Measurements from ENCODE around the gene EIF3B. TPM values are rescaled to one million over a fixed set of nuclear protein-coding genes. Genes with fewer than 3 reads are reported as not detected.
"Not testable (repeated sequence)": the region's sequence is repeated elsewhere in the genome, so short reads cannot be mapped to it uniquely, and the experiment has no call there.

EIF3B gene
- total and polyA plus RNA-seq, 2 donors, result 86.0 to 115 TPM

- H3K4me1 ChIP-seq (ENCODE audit: control insufficient read depth in 2 of 2, insufficient read depth in 2 of 2, low read length in 2 of 2), result no peaks in the 10 kb centered on the region
- WGBS, result 98% methylated on average over 20 of the region's 20 CpGs
- H3K27me3 ChIP-seq (ENCODE audit: control insufficient read depth in 2 of 2, insufficient read depth in 1 of 2, low read length in 1 of 2), result no peaks in the 10 kb centered on the region
- H3K9me3 ChIP-seq (ENCODE audit: control insufficient read depth in 2 of 2, insufficient read depth in 1 of 2, low read length in 1 of 2), result no peaks in the 10 kb centered on the region
- H3K27ac ChIP-seq (ENCODE audit: low read depth in 1 of 2, low read length in 1 of 2), result no peak overlapping the region
- peaks cover 76 to 79% of the 10 kb centered on the region in 2 donors for H3K36me3 ChIP-seq (ENCODE audit: control insufficient read depth in 2 of 2, insufficient read depth in 2 of 2, low read length in 1 of 2)
- no peak overlapping the region for H3K4me3 ChIP-seq (ENCODE audit: low read length in 2 of 2)
- DNase-seq (ENCODE audit: low read depth in 6 of 9, low spot score in 9 of 9), result no peak
These were observed 24.5 kb downstream of the EIF3B start for GRCh38 chr7:2379161-2379560.

- Histone ChIP-seq H3K27me3 (ENCODE audit: control insufficient read depth in 2 of 2, insufficient read depth in 1 of 2, low read length in 1 of 2) (no peaks in the 10 kb centered on the region), H3K36me3 (ENCODE audit: control insufficient read depth in 2 of 2, insufficient read depth in 2 of 2, low read length in 1 of 2) (peaks cover 68 to 71% of the 10 kb centered on the region in 2 donors), H3K9me3 (ENCODE audit: control insufficient read depth in 2 of 2, insufficient read depth in 1 of 2, low read length in 1 of 2) (no peaks in the 10 kb centered on the region), H3K4me1 (ENCODE audit: control insufficient read depth in 2 of 2, insufficient read depth in 2 of 2, low read length in 2 of 2) (no peaks in the 10 kb centered on the region), H3K27ac (ENCODE audit: low read depth in 1 of 2, low read length in 1 of 2) (no peak overlapping the region), H3K4me3 (ENCODE audit: low read length in 2 of 2) (no peak overlapping the region)
- WGBS, result 97% methylated on average over 34 of the region's 34 CpGs
- no peak for DNase-seq (ENCODE audit: low read depth in 6 of 9, low spot score in 9 of 9)
These were observed 25.3 kb downstream of the EIF3B start for GRCh38 chr7:2379821-2380450.

GRCh38 chr7:2380461-2380860, 25.8 kb downstream of the EIF3B start:
- H3K36me3 ChIP-seq (ENCODE audit: control insufficient read depth in 2 of 2, insufficient read depth in 2 of 2, low read length in 1 of 2), result peaks cover 63 to 66% of the 10 kb centered on the region in 2 donors
- H3K9me3 ChIP-seq (ENCODE audit: control insufficient read depth in 2 of 2, insufficient read depth in 1 of 2, low read length in 1 of 2), result no peaks in the 10 kb centered on the region
- no peaks in the 10 kb centered on the region for H3K4me1 ChIP-seq (ENCODE audit: control insufficient read depth in 2 of 2, insufficient read depth in 2 of 2, low read length in 2 of 2)
- no peaks in the 10 kb centered on the region for H3K27me3 ChIP-seq (ENCODE audit: control insufficient read depth in 2 of 2, insufficient read depth in 1 of 2, low read length in 1 of 2)
- H3K27ac ChIP-seq (ENCODE audit: low read depth in 1 of 2, low read length in 1 of 2), result no peak overlapping the region
- WGBS, result 97% methylated on average over 23 of the region's 23 CpGs
- DNase-seq (ENCODE audit: low read depth in 6 of 9, low spot score in 9 of 9), result no peak
- H3K4me3 ChIP-seq (ENCODE audit: low read length in 2 of 2), result no peak overlapping the region

- Histone ChIP-seq H3K4me1 (ENCODE audit: control insufficient read depth in 2 of 2, insufficient read depth in 2 of 2, low read length in 2 of 2) (no peaks in the 10 kb centered on the region), H3K27ac (ENCODE audit: low read depth in 1 of 2, low read length in 1 of 2) (no peak overlapping the region), H3K4me3 (ENCODE audit: low read length in 2 of 2) (no peak overlapping the region), H3K36me3 (ENCODE audit: control insufficient read depth in 2 of 2, insufficient read depth in 2 of 2, low read length in 1 of 2) (peaks cover 55 to 58% of the 10 kb centered on the region in 2 donors), H3K27me3 (ENCODE audit: control insufficient read depth in 2 of 2, insufficient read depth in 1 of 2, low read length in 1 of 2) (no peaks in the 10 kb centered on the region), H3K9me3 (ENCODE audit: control insufficient read depth in 2 of 2, insufficient read depth in 1 of 2, low read length in 1 of 2) (no peaks in the 10 kb centered on the region)
- WGBS, result 71% methylated on average over 5 of the region's 5 CpGs
- DNase-seq (ENCODE audit: low read depth in 6 of 9, low spot score in 9 of 9), result no peak
These were observed 26.6 kb downstream of the EIF3B start for GRCh38 chr7:2381227-2381626.

GRCh38 chr7:2381881-2382509, 27.4 kb downstream of the EIF3B start:
- H3K9me3 ChIP-seq (ENCODE audit: control insufficient read depth in 2 of 2, insufficient read depth in 1 of 2, low read length in 1 of 2), result no peaks in the 10 kb centered on the region
- DNase-seq (ENCODE audit: low read depth in 6 of 9, low spot score in 9 of 9), result no peak
- WGBS, result 96% methylated on average over 21 of the region's 21 CpGs
- no peaks in the 10 kb centered on the region for H3K27me3 ChIP-seq (ENCODE audit: control insufficient read depth in 2 of 2, insufficient read depth in 1 of 2, low read length in 1 of 2)
- H3K4me1 ChIP-seq (ENCODE audit: control insufficient read depth in 2 of 2, insufficient read depth in 2 of 2, low read length in 2 of 2), result no peaks in the 10 kb centered on the region
- peaks cover 48 to 51% of the 10 kb centered on the region in 2 donors for H3K36me3 ChIP-seq (ENCODE audit: control insufficient read depth in 2 of 2, insufficient read depth in 2 of 2, low read length in 1 of 2)
- no peak overlapping the region for H3K4me3 ChIP-seq (ENCODE audit: low read length in 2 of 2)
- H3K27ac ChIP-seq (ENCODE audit: low read depth in 1 of 2, low read length in 1 of 2), result no peak overlapping the region

- Histone ChIP-seq H3K27me3 (ENCODE audit: control insufficient read depth in 2 of 2, insufficient read depth in 1 of 2, low read length in 1 of 2) (no peaks in the 10 kb centered on the region), H3K4me1 (ENCODE audit: control insufficient read depth in 2 of 2, insufficient read depth in 2 of 2, low read length in 2 of 2) (no peaks in the 10 kb centered on the region), H3K9me3 (ENCODE audit: control insufficient read depth in 2 of 2, insufficient read depth in 1 of 2, low read length in 1 of 2) (no peaks in the 10 kb centered on the region), H3K27ac (ENCODE audit: low read depth in 1 of 2, low read length in 1 of 2) (no peak overlapping the region), H3K4me3 (ENCODE audit: low read length in 2 of 2) (no peak overlapping the region), H3K36me3 (ENCODE audit: control insufficient read depth in 2 of 2, insufficient read depth in 2 of 2, low read length in 1 of 2) (peaks cover 37 to 40% of the 10 kb centered on the region in 2 donors)
- WGBS, result 98% methylated on average over 29 of the region's 29 CpGs
- DNase-seq (ENCODE audit: low read depth in 6 of 9, low spot score in 9 of 9), result no peak
These were observed 29.1 kb downstream of the EIF3B start for GRCh38 chr7:2383543-2384274.

- no peaks in the 10 kb centered on the region for H3K27me3 ChIP-seq (ENCODE audit: control insufficient read depth in 2 of 2, insufficient read depth in 1 of 2, low read length in 1 of 2)
- DNase-seq (ENCODE audit: low read depth in 6 of 9, low spot score in 9 of 9), result no peak
- H3K4me3 ChIP-seq (ENCODE audit: low read length in 2 of 2), result no peak overlapping the region
- no peaks in the 10 kb centered on the region for H3K4me1 ChIP-seq (ENCODE audit: control insufficient read depth in 2 of 2, insufficient read depth in 2 of 2, low read length in 2 of 2)
- H3K27ac ChIP-seq (ENCODE audit: low read depth in 1 of 2, low read length in 1 of 2), result no peak overlapping the region
- WGBS, result 76% methylated on average over 19 of the region's 19 CpGs
- peaks cover 29 to 31% of the 10 kb centered on the region in 2 donors for H3K36me3 ChIP-seq (ENCODE audit: control insufficient read depth in 2 of 2, insufficient read depth in 2 of 2, low read length in 1 of 2)
- H3K9me3 ChIP-seq (ENCODE audit: control insufficient read depth in 2 of 2, insufficient read depth in 1 of 2, low read length in 1 of 2), result no peaks in the 10 kb centered on the region
These were observed 30.0 kb downstream of the EIF3B start for GRCh38 chr7:2384354-2385243.

GRCh38 chr7:2386122-2386521, 31.5 kb downstream of the EIF3B start:
- H3K27me3 ChIP-seq (ENCODE audit: control insufficient read depth in 2 of 2, insufficient read depth in 1 of 2, low read length in 1 of 2); H3K27ac ChIP-seq (ENCODE audit: low read depth in 1 of 2, low read length in 1 of 2); DNase-seq (ENCODE audit: low read depth in 6 of 9, low spot score in 9 of 9); H3K4me1 ChIP-seq (ENCODE audit: control insufficient read depth in 2 of 2, insufficient read depth in 2 of 2, low read length in 2 of 2); H3K9me3 ChIP-seq (ENCODE audit: control insufficient read depth in 2 of 2, insufficient read depth in 1 of 2, low read length in 1 of 2); H3K4me3 ChIP-seq (ENCODE audit: low read length in 2 of 2): not testable (repeated sequence)
- 95% methylated on average over 9 of the region's 9 CpGs for WGBS
- H3K36me3 ChIP-seq (ENCODE audit: control insufficient read depth in 2 of 2, insufficient read depth in 2 of 2, low read length in 1 of 2), result peaks cover 13 to 16% of the 10 kb centered on the region in 2 donors

Data from thymus (tissue), 11 donors.